Tibial nerve (tissue), 4 donors: Measurements from ENCODE around the gene DDX47. TPM values are rescaled to one million over a fixed set of nuclear protein-coding genes. Genes with fewer than 3 reads are reported as not detected.
A peak's percentile ranks its signal among the peaks of the same experiment; 100 is the strongest.

Experiments
- DNase-seq, 2 donors: peaks; one replicate each; pipeline ENCODE4 v3.0.0-alpha.2; 2019; ENCODE audit warnings: low spot score in 2 of 2
- H3K27ac ChIP-seq, 4 donors: fragments of 200-600 bp; sonication (generic) in 3 of 4; one replicate each; pipeline ENCODE4 v1.5.1; 2017 to 2019; ENCODE audit warnings: mild to moderate bottlenecking in 1 of 4
- H3K27me3 ChIP-seq, 2 donors: fragments of 200-600 bp; sonication (generic) in 1 of 2; one replicate each; pipeline versions ENCODE4 v1.5.1 to v1.6.0; 2017 to 2019
- H3K36me3 ChIP-seq, 3 donors: fragments of 200-600 bp; sonication (generic); one replicate each; pipeline ENCODE4 v1.5.1; 2018 to 2019
- H3K4me1 ChIP-seq, 4 donors: fragments of 200-600 bp; sonication (generic) in 3 of 4; one replicate each; pipeline ENCODE4 v1.5.1; 2017 to 2019
- H3K4me3 ChIP-seq, 4 donors: fragments of 200-600 bp; sonication (generic) in 3 of 4; one replicate each; pipeline ENCODE4 v1.5.1; 2017 to 2019; ENCODE audit warnings: mild to moderate bottlenecking in 1 of 4, moderate library complexity in 1 of 4
- H3K9me3 ChIP-seq, 4 donors: fragments of 200-600 bp; sonication (generic) in 3 of 4; one replicate each; pipeline ENCODE4 v1.5.1; 2017 to 2019
- EP300 ChIP-seq, 2 donors: sonication (generic); formaldehyde crosslinking; IDR thresholded peaks; one replicate each; pipeline ENCODE4 v1.6.1; 2017; ENCODE audit warnings: antibody characterized with exemption in 2 of 2, mild to moderate bottlenecking in 1 of 2
- POLR2A ChIP-seq, 2 donors: fragments of 450-650 bp; IDR thresholded peaks; one replicate each; pipeline ENCODE4 v1.6.1; 2017; ENCODE audit warnings: antibody characterized with exemption in 2 of 2, mild to moderate bottlenecking in 2 of 2, moderate library complexity in 2 of 2
- WGBS, 2 donors: methylation state at CpG; one replicate each; pipeline ENCODE4 v1.1.5; 2018; 5-methylcytosine and 5-hydroxymethylcytosine counted together
- total RNA-seq, 4 donors: library from RNA; depleted of rRNA; stranded (reverse); fragments of >200 nt; gene quantifications; one replicate each; pipeline ENCODE4 v1.1.0, GENCODE V29; 2016
- TF ChIP-seq, protein P1 (sequence below), 5 experiments: fragments of 200-600 bp in 3 of 5; fragments of 450-650 bp in 2 of 5; sonication (generic) in 3 of 5; IDR thresholded peaks; one replicate each; pipeline ENCODE4 v1.5.1; 2016 to 2019; ENCODE audit warnings: antibody characterized with exemption in 5 of 5, mild to moderate bottlenecking in 3 of 5, moderate library complexity in 2 of 5

DDX47 gene
- total RNA-seq, 4 donors from 2014 or later, result 39.4 to 50.0 (median 47.8) TPM

DNA sequence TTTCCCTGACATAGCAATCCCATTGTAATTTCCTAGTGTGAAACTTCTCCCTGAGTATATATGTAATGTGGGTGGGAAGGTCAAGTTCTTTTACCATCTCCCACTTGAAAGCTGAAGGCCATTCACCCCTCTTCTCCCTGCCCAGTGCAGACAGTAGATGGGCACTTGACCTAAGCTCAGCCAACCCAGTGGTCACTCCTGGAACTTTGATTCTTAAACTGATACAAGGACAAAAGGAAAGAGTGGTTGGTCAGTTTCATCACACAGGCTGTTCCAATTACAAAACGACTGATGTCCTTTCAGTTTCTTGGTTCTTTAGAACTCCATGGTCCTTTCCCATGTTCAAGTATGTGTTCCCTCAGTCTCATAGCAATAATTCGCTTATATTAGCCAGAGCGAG, 36.1 kb upstream of the DDX47 start:
- WGBS, 2 donors, result 87 to 90% methylated on average over 3 of the region's 3 CpGs
- Histone ChIP-seq H3K9me3 (no peaks in the 10 kb centered on the region), H3K27ac (no peak overlapping the region), H3K4me1 (peaks cover 0 to 7% (median 0%) of the 10 kb centered on the region in 4 donors), H3K36me3 (no peaks in the 10 kb centered on the region), H3K4me3 (no peak overlapping the region), H3K27me3 (no peaks in the 10 kb centered on the region)
- TF ChIP-seq POLR2A (IDR thresholded peaks at IDR 0.05), result no peak
- TF ChIP-seq, protein P1, sequence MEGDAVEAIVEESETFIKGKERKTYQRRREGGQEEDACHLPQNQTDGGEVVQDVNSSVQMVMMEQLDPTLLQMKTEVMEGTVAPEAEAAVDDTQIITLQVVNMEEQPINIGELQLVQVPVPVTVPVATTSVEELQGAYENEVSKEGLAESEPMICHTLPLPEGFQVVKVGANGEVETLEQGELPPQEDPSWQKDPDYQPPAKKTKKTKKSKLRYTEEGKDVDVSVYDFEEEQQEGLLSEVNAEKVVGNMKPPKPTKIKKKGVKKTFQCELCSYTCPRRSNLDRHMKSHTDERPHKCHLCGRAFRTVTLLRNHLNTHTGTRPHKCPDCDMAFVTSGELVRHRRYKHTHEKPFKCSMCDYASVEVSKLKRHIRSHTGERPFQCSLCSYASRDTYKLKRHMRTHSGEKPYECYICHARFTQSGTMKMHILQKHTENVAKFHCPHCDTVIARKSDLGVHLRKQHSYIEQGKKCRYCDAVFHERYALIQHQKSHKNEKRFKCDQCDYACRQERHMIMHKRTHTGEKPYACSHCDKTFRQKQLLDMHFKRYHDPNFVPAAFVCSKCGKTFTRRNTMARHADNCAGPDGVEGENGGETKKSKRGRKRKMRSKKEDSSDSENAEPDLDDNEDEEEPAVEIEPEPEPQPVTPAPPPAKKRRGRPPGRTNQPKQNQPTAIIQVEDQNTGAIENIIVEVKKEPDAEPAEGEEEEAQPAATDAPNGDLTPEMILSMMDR (IDR thresholded peaks at IDR 0.05), result no peak
- TF ChIP-seq EP300 (IDR thresholded peaks at IDR 0.05), result no peak
- DNase-seq, result no peak

DNA sequence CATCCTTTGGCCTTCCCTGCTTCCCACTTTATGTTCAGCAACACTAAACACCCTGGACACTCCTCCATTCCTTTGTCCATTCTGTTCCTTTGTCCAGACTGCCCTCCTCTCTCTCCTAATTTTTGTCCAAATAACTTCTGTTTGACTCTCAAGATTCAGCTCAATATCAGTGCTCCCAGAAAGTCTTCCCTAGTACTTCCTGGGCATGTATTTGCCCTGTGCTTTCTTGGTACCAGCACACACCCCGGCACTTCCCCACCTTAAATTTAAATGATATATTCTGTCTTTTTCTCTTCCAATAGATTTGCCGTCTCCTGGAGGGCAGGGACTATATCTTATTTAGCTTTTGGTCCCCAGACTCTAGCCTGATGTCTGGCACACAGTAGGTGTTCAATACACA, 34.1 kb upstream of the DDX47 start:
- H3K27ac ChIP-seq, result no peak overlapping the region
- 91 to 100% methylated on average over 2 of the region's 2 CpGs for WGBS, 2 donors

DNA sequence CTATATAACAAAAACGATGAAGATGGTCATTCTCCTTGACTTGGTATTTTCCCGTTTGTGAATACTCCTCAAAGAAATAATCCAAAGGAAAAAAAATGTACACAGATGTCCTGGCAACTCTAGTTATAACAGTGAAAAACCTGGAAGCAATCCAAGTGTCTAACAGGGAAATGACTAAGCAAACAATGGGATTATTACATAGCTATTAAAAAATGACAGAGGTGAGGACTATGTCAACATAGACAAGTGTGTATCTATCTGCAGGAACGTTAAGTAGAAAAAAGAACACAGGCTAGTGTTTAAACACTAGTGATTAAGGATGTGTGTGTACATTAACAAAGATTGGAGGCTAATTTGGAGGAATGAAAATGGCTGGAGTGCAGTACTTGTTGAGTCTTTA, 33.6 kb upstream of the DDX47 start:
- H3K4me3 ChIP-seq, result no peak overlapping the region
- peaks cover 0 to 9% (median 0%) of the 10 kb centered on the region in 4 donors for H3K4me1 ChIP-seq
- no peak for TF ChIP-seq EP300 (IDR thresholded peaks at IDR 0.05)
- TF ChIP-seq POLR2A (IDR thresholded peaks at IDR 0.05), result no peak
- TF ChIP-seq, protein P1 (IDR thresholded peaks at IDR 0.05), result no peak
- H3K27ac ChIP-seq, result no peak overlapping the region
- WGBS, 2 donors, result 5 to 14% methylated on average over 3 of the region's 3 CpGs
- DNase-seq, result no peak
- no peaks in the 10 kb centered on the region for H3K9me3 ChIP-seq
- no peaks in the 10 kb centered on the region for H3K36me3 ChIP-seq
- H3K27me3 ChIP-seq, result no peaks in the 10 kb centered on the region

More for the DNA sequence above, 34.1 kb upstream of the DDX47 start:
- DNase-seq, result no peak
- H3K4me3 ChIP-seq, result no peak overlapping the region
- peaks cover 0 to 7% (median 0%) of the 10 kb centered on the region in 4 donors for H3K4me1 ChIP-seq
- no peaks in the 10 kb centered on the region for H3K27me3 ChIP-seq
- TF ChIP-seq, protein P1 (IDR thresholded peaks at IDR 0.05), result no peak
- TF ChIP-seq EP300 (IDR thresholded peaks at IDR 0.05) (no peak), POLR2A (IDR thresholded peaks at IDR 0.05) (no peak)
- H3K36me3 ChIP-seq, result no peaks in the 10 kb centered on the region
- H3K9me3 ChIP-seq, result no peaks in the 10 kb centered on the region

DNA sequence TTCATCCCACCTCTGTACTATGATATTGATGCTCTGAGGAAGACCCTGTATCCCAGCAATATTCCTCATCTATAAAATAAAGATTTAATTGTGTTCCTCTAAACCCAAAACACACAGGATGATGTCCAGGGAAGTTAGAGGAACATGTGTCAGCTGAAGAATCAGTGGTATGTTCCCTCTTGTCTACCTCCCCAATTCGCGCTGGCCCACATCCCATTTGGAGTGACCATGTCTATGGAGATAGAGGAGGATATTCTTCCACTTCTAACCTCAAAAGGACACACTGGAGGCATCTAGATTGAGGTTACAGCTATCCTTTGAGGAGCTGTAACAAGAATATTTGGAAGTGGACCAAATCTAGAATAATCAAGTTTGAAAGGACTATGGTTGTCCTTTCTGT, 29.0 kb upstream of the DDX47 start:
- 90 to 96% methylated on average over 2 of the region's 2 CpGs for WGBS, 2 donors
- Histone ChIP-seq H3K9me3 (no peaks in the 10 kb centered on the region), H3K27me3 (no peaks in the 10 kb centered on the region), H3K4me3 (no peak overlapping the region), H3K27ac (peak overlapping the region in 3 of 4 donors; percentile 33 to 84 (median 72)), H3K36me3 (no peaks in the 10 kb centered on the region), H3K4me1 (peaks cover 0 to 38% (median 2%) of the 10 kb centered on the region in 4 donors)
- TF ChIP-seq, protein P1 (IDR thresholded peaks at IDR 0.05), result no peak
- no peak for TF ChIP-seq POLR2A (IDR thresholded peaks at IDR 0.05)
- TF ChIP-seq EP300 (IDR thresholded peaks at IDR 0.05), result no peak
- DNase-seq, result no peak

DNA sequence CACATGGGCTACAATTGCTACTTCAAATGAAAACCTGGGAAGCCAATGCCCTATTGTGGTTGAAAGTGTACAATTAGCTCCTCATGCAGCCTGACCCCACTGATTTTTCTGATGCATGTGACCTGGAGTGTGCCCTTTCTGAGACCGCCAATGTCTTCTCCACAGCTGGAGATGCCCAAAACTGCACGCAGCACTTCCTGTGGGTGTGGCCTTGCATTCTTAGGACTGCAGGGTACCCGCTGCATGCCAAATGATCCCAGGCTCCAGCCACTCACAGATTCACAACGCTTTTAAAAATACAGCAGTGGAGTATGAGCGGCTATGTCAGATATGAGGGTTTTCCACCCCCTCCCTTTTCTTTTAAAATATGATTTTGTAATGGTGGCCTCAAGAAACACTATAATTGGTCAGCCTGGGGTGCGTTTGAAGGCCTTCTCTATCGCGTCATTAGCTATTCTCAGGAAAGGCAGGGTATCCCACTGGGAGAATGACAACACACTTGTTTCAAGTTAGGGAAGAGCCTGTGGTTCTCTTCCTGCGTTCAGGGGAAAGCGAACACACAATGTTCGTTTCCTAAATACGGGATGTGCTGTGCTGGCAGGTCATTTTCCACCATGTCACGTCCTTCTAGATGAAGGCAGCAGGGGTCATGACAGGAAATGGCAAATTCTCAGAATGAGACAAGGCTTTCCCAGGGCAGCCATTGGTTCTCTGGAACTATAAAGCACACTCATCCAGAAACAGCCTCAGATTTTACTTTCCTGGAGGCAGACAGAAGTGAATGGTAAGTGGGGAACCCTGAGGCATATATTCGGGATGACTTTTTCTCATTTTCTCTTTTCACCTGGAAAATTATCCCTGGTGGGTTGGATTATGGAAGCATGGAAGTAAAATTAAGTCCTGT, 28.0 kb upstream of the DDX47 start, which contains the start of gene APOLD1:
Gene APOLD1 (plus strand): TSS at position 749 of the 904 bp plus-strand sequence. CDS start 33 bp downstream, at position 782.
- TF ChIP-seq POLR2A (IDR thresholded peaks at IDR 0.05), result peak in 1 of 2 donors; percentile 46
- peak; percentile 95 to 100 for TF ChIP-seq EP300 (IDR thresholded peaks at IDR 0.05)
- TF ChIP-seq, protein P1 (IDR thresholded peaks at IDR 0.05), result no peak
- Histone ChIP-seq H3K27me3 (no peaks in the 10 kb centered on the region), H3K36me3 (no peaks in the 10 kb centered on the region), H3K27ac (peak within 1 kb of the TSS; percentile 87 to 94 (median 90)), H3K9me3 (no peaks in the 10 kb centered on the region), H3K4me3 (peak within 1 kb of the TSS; percentile 65 to 83 (median 70)), H3K4me1 (peaks cover 0 to 32% (median 2%) of the 10 kb centered on the region in 4 donors)
- peak in 1 of 2 donors; percentile 33 for DNase-seq
- 69 to 70% methylated on average over 14 of the region's 14 CpGs for WGBS, 2 donors
